ENCODE results near the gene SMAP1.
A peak's percentile ranks its signal among the peaks of the same experiment; 100 is the strongest.

The SMAP1 gene

DNA sequence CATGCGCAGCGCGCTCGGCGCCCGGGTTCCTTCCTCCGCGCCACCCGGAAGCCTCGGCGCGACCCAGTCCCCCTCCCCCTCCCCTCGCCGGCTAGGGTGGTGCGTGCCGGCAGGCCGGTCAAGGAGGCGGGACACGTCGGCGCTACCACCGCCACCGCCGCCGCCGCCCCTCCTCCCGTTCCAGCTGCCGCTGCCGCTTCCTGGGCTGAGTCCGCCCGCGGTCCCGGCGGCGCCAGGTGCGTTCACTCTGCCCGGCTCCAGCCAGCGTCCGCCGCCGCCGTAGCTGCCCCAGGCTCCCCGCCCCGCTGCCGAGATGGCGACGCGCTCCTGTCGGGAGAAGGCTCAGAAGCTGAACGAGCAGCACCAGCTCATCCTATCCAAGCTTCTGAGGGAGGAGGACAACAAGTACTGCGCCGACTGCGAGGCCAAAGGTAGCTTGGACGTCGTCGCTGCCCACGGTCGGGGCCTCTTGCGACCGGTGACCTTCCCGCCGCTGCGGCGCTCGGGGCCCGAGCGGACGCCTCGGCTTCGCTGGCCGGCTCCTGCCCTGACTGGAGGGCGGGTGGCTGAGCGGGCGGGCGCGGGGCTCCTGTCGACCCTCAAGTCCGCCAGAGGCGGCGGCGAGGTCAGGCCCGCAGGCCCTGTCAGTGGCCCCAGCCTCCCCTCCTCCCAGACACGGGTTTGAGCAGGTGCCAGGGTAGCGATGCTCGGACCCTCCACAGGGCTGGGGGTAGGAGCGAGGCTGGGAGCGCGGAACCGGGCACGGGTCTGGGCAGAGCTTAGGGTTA, at the start of gene SMAP1:
TSS of gene SMAP1 (plus strand) at position 173 of the 788 bp plus-strand sequence. CDS start at position 314, 141 bp downstream.
- DNase-seq (ENCODE audit: low read depth) = peak; percentile 92

- no peak for DNase-seq (ENCODE audit: low read depth)
These were observed 46.9 kb upstream of the SMAP1 start for GRCh38 chr6:70620746-70621145.

- DNase-seq (ENCODE audit: low read depth) = no peak
These were observed 45.2 kb upstream of the SMAP1 start for GRCh38 chr6:70622461-70622860.

GRCh38 chr6:70625436-70625835, 42.2 kb upstream of the SMAP1 start:
- DNase-seq (ENCODE audit: low read depth) = no peak

DNA sequence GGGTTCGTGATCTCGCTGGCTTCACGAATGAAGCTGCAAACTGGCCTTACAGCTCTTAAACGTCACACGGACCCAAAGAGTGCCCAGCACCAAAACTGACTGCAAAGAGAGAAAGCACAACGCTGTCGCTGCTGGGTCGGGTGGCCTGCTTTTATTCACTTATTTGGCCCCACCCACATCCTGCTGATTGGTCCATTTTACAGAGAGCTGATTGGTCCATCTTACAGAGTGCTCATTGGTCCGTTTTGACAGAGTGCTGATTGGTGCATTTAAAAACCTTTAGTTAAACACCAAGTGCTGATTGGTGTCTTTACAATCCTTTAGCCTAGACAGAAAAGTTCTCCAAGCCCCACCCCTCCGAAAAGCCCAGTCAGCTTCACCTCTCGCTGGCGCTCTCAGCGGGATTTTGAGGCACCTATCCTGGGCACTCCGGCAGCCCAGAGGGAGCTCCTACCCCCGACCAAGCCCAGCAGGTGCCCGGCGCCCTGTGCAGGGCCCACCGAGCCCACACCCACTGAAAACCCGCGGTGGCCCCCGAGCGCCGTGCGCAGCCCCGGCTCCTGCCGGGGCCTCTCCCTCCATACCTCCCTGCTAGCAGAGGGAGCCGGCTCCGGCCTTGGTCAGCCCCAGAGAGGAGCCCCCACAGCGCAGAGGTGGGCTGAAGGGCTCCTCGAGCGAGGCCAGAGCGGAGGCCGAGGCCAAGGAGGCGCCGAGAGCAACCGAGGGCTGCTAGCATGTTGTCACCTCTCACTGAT, 40.0 kb upstream of the SMAP1 start:
- DNase-seq (ENCODE audit: low read depth) = no peak

DNA sequence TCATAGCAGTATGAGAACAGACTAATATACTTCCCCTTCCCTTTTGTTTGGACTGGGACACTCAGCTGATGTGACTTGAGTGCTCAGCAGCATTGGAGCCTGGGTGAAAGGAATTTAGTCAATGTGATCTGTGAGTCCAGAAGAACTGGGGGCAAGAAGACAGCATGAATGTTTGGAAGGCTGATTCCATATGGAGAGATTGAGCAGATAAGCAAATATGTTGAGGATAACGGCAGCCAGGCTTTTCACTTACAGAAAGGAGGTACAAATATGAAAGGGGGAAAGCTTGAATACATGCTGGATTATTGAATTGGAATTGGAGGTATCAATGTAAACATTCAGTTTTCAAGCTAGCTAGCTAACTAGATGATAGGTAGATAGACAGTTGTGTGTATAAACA, 37.8 kb upstream of the SMAP1 start:
- DNase-seq (ENCODE audit: low read depth) = no peak

GRCh38 chr6:70633870-70634269, 33.8 kb upstream of the SMAP1 start:
- DNase-seq (ENCODE audit: low read depth) = no peak

- no peak for DNase-seq (ENCODE audit: low read depth)
These were observed 31.1 kb upstream of the SMAP1 start for GRCh38 chr6:70636596-70636995.

DNA sequence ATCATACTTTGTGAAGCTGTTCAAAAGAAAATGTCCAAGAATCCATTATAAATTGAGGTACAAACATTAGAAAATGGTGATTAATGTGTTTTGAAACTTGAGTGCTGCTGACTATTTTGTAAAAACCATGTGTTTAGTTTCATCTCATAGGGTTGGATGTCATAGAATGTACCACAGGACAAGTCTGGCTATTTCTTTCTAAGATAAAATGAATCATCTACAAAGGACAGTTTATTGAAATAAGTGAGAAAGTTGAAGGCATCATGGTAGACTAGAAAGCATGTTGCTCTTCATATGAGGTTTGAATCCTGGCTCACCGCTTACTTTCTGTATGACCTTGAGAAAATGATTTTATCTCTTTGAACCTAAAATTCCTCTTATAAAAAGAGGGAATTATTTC, 29.2 kb upstream of the SMAP1 start:
- DNase-seq (ENCODE audit: low read depth) = no peak

DNA sequence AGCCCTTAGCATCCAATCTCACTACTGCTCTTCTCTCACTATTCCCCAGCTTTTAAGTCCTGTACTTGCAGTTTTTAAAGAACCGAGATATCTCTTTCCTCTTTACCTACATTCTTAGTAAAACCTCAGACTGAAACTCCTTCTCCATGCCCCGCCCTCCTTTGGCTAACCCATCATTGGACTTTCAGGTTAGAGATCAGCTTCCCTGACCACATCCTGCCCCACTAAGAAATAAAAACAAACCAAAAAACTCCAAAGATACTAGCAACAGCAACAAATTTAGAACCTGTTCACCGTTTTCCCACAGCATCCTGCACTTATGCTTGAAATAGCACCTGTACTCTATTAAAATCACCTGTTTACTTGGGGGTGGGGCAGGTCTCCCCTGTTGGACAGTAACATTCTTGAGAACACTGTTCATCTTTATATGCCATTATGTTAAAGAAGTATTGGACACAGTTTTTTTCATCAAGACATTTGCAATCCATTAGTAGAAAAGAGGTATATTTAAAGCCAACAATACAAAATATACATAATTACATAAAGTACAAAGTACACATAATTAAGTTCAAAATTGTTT, 16.3 kb upstream of the SMAP1 start:
- peak; percentile 7 for DNase-seq (ENCODE audit: low read depth)

- no peak for DNase-seq (ENCODE audit: low read depth)
These were observed 15.5 kb upstream of the SMAP1 start for GRCh38 chr6:70652216-70652615.

GRCh38 chr6:70657706-70658105, 10.0 kb upstream of the SMAP1 start:
- no peak for DNase-seq (ENCODE audit: low read depth)

DNA sequence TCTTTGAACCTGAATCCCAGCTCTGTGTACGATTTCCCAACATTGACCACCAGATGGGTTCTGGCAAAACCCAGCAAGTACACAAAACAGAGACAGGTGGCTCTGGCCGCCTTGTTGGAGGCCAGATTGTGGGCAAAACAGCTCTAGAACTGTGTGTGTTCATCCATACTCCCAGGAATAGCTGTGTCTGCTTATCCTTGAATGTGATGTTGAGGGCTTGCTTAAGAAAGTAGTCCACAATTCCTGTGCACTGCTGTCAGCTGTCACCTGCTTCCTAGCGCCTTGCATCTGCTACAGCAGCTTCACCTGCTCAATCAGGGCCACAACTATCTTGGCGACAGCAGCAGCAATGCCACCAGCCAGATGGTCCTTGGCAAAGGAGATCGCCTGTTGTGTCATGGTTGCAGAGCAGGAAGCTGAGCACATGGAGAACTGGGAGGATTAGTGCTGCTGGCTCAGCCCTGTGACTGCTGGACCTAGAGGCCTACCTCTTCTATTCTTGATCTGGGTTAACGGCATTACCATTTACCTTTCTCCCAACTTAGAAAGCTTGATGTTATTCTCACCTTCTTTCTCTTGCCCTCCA, 3.7 kb upstream of the SMAP1 start:
- no peak for DNase-seq (ENCODE audit: low read depth)

GRCh38 chr6:70666706-70667105, 977 bp upstream of the SMAP1 start:
- DNase-seq (ENCODE audit: low read depth) = no peak

DNA sequence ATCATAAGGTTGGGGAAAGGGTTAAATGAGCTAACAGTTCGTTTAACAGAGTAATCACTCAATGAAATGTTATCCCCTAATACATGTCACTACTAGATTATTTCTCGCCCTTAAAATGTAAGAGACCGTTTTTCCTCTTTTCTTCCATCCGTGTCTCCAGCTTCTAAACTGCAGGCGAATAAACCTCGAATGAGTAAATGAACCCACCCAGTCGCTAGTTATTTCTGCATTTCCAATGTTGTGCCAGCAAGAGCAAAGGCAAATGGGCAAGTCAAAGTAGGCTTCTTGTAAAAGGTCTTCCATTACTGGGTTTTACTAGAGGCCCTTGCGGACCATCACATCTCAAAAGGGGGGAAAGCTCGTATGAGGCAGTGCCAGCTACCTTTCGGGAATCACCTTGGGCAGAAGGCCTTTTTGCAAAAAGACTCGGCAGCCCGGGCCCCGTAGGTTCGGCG, 400 bp upstream of the SMAP1 start:
- no peak for DNase-seq (ENCODE audit: low read depth)

DNA sequence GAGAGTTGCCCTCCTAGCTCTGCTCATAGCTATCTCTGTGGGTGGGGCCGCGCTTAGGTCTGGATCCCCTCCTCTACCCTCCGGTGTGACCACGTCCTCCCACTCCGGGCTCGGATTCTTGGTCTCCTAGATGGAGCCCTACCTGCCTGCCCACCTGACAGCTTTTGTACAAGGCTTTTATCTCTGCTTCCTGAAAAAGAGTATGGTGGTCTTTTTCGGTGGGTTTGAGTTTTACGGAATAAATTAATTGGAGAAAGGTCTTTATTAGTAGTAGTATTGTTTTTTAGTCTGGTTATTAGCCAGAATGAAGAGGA, 773 bp downstream of the SMAP1 start:
- no peak for DNase-seq (ENCODE audit: low read depth)

- no peak for DNase-seq (ENCODE audit: low read depth)
These were observed 1.4 kb downstream of the SMAP1 start for GRCh38 chr6:70669133-70669532.

DNA sequence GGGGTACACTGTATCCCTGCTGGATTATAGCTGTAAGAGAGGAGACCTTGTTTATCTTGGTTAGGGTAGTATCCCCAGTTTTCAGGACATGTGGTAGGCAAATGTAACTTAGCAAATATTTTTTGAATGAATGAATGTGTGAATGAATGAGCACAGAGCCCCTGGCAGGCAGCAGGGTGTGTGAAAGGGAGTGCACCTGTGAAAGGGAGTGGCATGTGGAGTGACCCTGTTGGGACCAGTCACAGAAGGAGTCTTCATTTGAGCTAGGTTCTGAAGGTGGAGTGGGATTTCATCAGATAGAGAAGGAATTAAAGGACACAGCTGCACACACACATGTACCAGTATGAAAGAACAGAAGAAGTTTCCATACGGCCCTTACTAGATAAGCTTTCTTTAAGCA, 4.9 kb downstream of the SMAP1 start:
- DNase-seq (ENCODE audit: low read depth) = no peak

- no peak for DNase-seq (ENCODE audit: low read depth)
These were observed 5.4 kb downstream of the SMAP1 start for GRCh38 chr6:70673054-70673453.

- DNase-seq (ENCODE audit: low read depth) = no peak
These were observed 5.9 kb downstream of the SMAP1 start for GRCh38 chr6:70673601-70674000.

DNA sequence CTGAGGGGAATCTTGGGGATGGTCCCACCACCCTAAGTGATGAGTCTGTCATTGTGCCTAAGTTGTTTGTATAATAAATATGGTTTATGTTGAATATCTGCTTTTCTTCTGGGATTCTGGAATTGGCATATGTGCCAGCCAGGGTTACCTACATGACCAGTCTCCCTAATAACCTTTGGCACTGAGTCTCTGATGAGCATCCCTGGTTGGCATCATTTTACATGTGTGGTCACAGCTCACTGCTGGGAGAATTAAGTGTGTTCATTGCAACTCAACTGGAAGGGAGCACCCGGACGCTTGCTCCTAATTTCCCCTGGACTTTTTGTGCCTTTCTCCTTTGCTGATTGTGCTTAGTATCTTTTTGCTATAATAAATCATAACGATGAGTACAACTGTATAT, 8.1 kb downstream of the SMAP1 start:
- DNase-seq (ENCODE audit: low read depth) = no peak

DNA sequence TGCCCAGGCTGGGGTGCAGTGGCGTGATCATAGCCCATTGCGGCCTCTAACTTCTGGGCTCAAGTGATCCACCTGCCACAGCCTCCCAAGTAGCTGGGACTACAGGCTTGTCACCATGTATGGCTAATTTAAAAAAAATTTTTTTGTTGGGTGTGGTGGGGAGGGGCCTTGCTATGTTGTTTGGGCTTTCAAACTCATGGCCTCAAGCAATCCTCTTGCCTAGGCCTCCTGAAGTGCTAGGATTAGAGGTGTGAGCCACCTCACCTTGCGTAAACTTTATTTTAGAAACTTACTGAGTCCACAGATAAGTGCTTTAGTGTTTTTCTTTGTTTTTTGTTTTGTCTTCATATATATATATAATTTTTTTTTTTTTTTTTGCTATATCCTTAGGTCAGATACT, 9.1 kb downstream of the SMAP1 start:
- DNase-seq (ENCODE audit: low read depth) = no peak

GRCh38 chr6:70680396-70680795, 12.7 kb downstream of the SMAP1 start:
- no peak for DNase-seq (ENCODE audit: low read depth)
